GM20000 (cell line): ENCODE measurements around the gene CEP44.
"Not testable (repeated sequence)": the region's sequence is repeated elsewhere in the genome, so short reads cannot be mapped to it uniquely, and the experiment has no call there.

Source experiments
- DNase-seq: peaks from one replicate; pipeline ENCODE4 v3.0.0; 2012; ENCODE audit warnings: low spot score
- TF ChIP-seq, protein P1 (sequence below): IDR thresholded peaks from 2 replicates; pipeline ENCODE4 v1.5.1; 2012; ENCODE audit warnings: mild to moderate bottlenecking, control low read depth; ENCODE audit errors: extremely low read depth, missing control alignments

Gene CEP44

DNA sequence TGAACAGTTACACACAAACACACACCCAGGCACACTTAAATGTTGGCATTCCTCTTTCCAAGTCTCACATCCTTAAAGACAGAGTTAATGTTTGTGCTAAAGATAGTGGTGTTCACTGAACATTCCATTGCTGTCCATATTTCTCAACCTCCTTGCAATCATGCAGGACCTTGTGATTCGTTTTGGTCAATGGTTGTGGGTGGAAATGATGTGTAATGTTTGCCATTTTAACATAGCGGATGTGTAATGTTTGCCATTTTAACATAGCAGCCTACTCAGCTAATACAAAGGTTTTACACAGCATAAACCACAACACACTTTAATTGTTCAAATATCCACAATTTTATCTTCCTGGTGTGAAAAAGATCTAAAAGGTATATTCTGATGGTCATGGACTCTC is 93.9 kb downstream of the CEP44 start:
- TF ChIP-seq, protein P1, sequence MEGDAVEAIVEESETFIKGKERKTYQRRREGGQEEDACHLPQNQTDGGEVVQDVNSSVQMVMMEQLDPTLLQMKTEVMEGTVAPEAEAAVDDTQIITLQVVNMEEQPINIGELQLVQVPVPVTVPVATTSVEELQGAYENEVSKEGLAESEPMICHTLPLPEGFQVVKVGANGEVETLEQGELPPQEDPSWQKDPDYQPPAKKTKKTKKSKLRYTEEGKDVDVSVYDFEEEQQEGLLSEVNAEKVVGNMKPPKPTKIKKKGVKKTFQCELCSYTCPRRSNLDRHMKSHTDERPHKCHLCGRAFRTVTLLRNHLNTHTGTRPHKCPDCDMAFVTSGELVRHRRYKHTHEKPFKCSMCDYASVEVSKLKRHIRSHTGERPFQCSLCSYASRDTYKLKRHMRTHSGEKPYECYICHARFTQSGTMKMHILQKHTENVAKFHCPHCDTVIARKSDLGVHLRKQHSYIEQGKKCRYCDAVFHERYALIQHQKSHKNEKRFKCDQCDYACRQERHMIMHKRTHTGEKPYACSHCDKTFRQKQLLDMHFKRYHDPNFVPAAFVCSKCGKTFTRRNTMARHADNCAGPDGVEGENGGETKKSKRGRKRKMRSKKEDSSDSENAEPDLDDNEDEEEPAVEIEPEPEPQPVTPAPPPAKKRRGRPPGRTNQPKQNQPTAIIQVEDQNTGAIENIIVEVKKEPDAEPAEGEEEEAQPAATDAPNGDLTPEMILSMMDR = no peak
- DNase-seq = no peak

DNA sequence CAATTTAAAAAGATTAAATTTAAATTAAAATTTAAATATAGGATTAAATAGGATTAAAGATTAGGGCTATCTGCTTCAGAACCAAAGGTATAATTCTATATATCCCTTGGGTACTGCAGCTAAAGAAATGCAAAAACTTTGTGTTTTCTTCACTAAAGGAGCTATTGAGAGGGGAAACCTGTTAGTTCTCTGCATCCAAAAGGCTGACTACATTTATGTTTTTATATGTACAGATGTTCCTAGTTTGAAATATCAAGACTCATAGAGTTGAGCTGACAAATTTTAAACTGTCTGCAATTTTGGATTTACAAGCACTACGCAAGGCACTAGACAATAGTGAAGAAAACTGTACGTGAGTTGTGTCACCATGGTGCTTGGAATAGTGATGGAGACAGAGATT is 95.2 kb downstream of the CEP44 start:
- DNase-seq = no peak

DNA sequence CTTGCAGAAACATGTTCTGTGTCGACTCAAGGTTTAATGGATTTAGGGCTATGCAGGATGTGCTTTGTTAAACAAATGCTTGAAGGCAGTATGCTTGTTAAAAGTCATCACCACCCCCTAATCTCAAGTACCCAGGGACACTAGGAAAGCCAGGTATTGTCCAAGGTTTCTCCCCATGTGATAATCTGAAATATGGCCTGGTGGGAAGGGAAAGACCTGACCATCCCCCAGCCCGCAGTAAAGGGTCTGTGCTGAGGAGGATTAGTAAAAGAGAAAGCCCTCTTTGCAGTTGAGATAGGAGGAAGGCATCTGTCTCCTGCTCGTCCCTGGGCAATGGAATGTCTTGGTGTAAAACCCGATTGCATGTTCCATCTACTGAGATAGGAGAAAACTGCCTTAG is 96.5 kb downstream of the CEP44 start:
- DNase-seq = not testable (repeated sequence)

More for the DNA sequence above, 95.2 kb downstream of the CEP44 start:
- TF ChIP-seq, protein P1 = no peak

DNA sequence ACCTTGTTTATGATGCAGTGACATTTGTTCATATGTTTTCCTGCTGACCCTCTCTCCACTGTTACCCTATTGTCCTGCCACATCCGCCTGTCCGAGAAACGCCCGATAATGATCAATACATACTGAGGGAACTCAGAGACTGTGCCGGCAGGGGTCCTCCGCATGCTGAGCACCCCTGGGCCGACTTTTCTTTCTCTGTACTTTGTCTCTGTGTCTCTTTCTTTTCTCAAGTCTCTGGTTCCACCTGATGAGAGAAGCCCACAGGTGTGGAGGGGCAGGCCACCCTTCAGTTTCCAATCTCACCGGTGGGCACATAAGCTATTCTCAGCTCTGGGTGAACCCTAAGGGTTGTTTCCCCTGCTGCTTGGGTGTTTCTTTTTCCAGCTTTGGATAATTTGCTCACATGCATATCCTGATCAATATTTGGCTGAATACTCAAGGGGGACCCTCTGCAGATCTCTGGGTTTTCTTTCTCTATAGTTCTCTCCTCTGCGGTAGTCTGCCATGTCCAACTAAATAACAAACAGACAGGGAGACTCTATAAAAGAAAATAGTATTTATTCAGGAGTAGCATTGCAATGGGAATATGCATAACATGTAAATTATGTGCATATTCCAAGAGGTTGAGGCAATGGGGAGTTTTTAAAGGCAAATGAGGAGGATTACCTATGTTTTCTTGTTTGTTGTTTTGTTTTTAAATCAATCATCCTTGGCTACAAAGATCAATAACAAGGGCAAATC is 97.2 kb downstream of the CEP44 start:
- no peak for DNase-seq
- TF ChIP-seq, protein P1 = no peak

DNA sequence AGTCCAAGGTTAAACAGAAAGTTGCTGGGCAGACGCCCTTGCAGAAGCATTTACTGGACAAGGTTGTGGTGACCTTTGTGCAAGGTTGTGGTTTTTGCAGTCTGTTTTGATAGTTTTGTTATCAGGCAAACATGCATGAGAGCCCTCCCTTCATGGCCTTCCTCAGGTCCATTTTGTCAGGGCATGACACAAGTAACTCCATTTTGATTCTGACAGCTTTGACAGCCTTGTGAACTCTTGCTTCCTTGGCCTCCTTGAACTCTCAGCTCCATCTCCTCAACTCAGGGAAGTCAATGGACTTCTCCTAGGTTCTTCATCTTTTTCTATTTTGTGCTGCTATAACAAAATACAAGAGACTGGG is 97.7 kb downstream of the CEP44 start:
- TF ChIP-seq, protein P1 = no peak

More for the DNA sequence above, 97.7 kb downstream of the CEP44 start:
- DNase-seq = no peak
